ENCODE data around the gene ADGRG6.
"Not testable (repeated sequence)": the region's sequence is repeated elsewhere in the genome, so short reads cannot be mapped to it uniquely, and the experiment has no call there.

The ADGRG6 gene

GRCh38 chr6:142443532-142443931 lies 141.7 kb downstream of the ADGRG6 start:
- H3K4me3 Mint-ChIP-seq: no peak overlapping the region
- TF ChIP-seq CTCF (IDR thresholded peaks at IDR 0.05): no peak
- no peak overlapping the region for H3K27ac Mint-ChIP-seq
- no peaks in the 10 kb centered on the region for H3K36me3 Mint-ChIP-seq (ENCODE audit: low read depth)
- DNase-seq: no peak
- H3K9me3 Mint-ChIP-seq: no peaks in the 10 kb centered on the region
- no peaks in the 10 kb centered on the region for H3K27me3 Mint-ChIP-seq (ENCODE audit: low read depth, poor library complexity)
- peaks cover 6% of the 10 kb centered on the region for H3K4me1 Mint-ChIP-seq

GRCh38 chr6:142444376-142444775 lies 142.6 kb downstream of the ADGRG6 start:
- H3K27ac Mint-ChIP-seq: no peak overlapping the region
- no peaks in the 10 kb centered on the region for H3K9me3 Mint-ChIP-seq
- H3K4me1 Mint-ChIP-seq: peaks cover 6% of the 10 kb centered on the region
- H3K36me3 Mint-ChIP-seq (ENCODE audit: low read depth): no peaks in the 10 kb centered on the region
- no peak for TF ChIP-seq CTCF (IDR thresholded peaks at IDR 0.05)
- no peak for DNase-seq
- no peaks in the 10 kb centered on the region for H3K27me3 Mint-ChIP-seq (ENCODE audit: low read depth, poor library complexity)
- no peak overlapping the region for H3K4me3 Mint-ChIP-seq

GRCh38 chr6:142444881-142445301 lies 143.1 kb downstream of the ADGRG6 start:
- DNase-seq: no peak
- peaks cover 6% of the 10 kb centered on the region for H3K4me1 Mint-ChIP-seq
- H3K4me3 Mint-ChIP-seq: no peak overlapping the region
- no peaks in the 10 kb centered on the region for H3K9me3 Mint-ChIP-seq
- H3K27me3 Mint-ChIP-seq (ENCODE audit: low read depth, poor library complexity): no peaks in the 10 kb centered on the region
- no peaks in the 10 kb centered on the region for H3K36me3 Mint-ChIP-seq (ENCODE audit: low read depth)
- TF ChIP-seq CTCF (IDR thresholded peaks at IDR 0.05): no peak
- no peak overlapping the region for H3K27ac Mint-ChIP-seq

GRCh38 chr6:142446168-142446567 lies 144.4 kb downstream of the ADGRG6 start:
- Mint-ChIP-seq H3K4me1 (peaks cover 6% of the 10 kb centered on the region), H3K27ac (no peak overlapping the region), H3K36me3 (ENCODE audit: low read depth) (no peaks in the 10 kb centered on the region), H3K27me3 (ENCODE audit: low read depth, poor library complexity) (no peaks in the 10 kb centered on the region), H3K9me3 (no peaks in the 10 kb centered on the region), H3K4me3 (no peak overlapping the region)
- no peak for DNase-seq
- no peak for TF ChIP-seq CTCF (IDR thresholded peaks at IDR 0.05)

- no peak for DNase-seq
- Mint-ChIP-seq H3K4me3 (no peak overlapping the region), H3K4me1 (peaks cover 6% of the 10 kb centered on the region), H3K27ac (no peak overlapping the region), H3K9me3 (no peaks in the 10 kb centered on the region), H3K27me3 (ENCODE audit: low read depth, poor library complexity) (no peaks in the 10 kb centered on the region), H3K36me3 (ENCODE audit: low read depth) (no peaks in the 10 kb centered on the region)
- TF ChIP-seq CTCF (IDR thresholded peaks at IDR 0.05): no peak
Observed at GRCh38 chr6:142446576-142446975, 144.8 kb downstream of the ADGRG6 start.

- H3K27ac Mint-ChIP-seq: no peak overlapping the region
- peaks cover 6% of the 10 kb centered on the region for H3K4me1 Mint-ChIP-seq
- no peaks in the 10 kb centered on the region for H3K27me3 Mint-ChIP-seq (ENCODE audit: low read depth, poor library complexity)
Observed at GRCh38 chr6:142448091-142448729, 146.4 kb downstream of the ADGRG6 start.

GRCh38 chr6:142450856-142451255 lies 149.0 kb downstream of the ADGRG6 start:
- H3K9me3 Mint-ChIP-seq; DNase-seq; H3K27me3 Mint-ChIP-seq (ENCODE audit: low read depth, poor library complexity); H3K27ac Mint-ChIP-seq; H3K4me1 Mint-ChIP-seq; H3K36me3 Mint-ChIP-seq (ENCODE audit: low read depth); H3K4me3 Mint-ChIP-seq: not testable (repeated sequence)

More at GRCh38 chr6:142448091-142448729, 146.4 kb downstream of the ADGRG6 start:
- TF ChIP-seq CTCF (IDR thresholded peaks at IDR 0.05): no peak
- no peak for DNase-seq
- Mint-ChIP-seq H3K9me3 (no peaks in the 10 kb centered on the region), H3K4me3 (no peak overlapping the region), H3K36me3 (ENCODE audit: low read depth) (no peaks in the 10 kb centered on the region)
